Esophagus muscularis mucosa (tissue), 4 donors: Measurements from ENCODE around the gene DHX30. TPM values are rescaled to one million over a fixed set of nuclear protein-coding genes. Genes with fewer than 3 reads are reported as not detected.

Experiments
- DNase-seq: peaks from one replicate; pipeline ENCODE4 v3.0.0-alpha.2; 2017; ENCODE audit errors: extremely low spot score
- H3K27ac ChIP-seq, 4 donors: fragments of 200-600 bp; sonication (generic); replicated peaks in 1 of 4; 1 replicate in 3 of 4; 2 replicates in 1 of 4; pipeline ENCODE4 v1.5.1; 2016 to 2019; ENCODE audit warnings: mild to moderate bottlenecking in 1 of 4
- H3K27me3 ChIP-seq, 4 donors: fragments of 200-600 bp; sonication (generic); one replicate each; pipeline versions ENCODE4 v1.5.1 to v1.6.0; 2016 to 2019
- H3K36me3 ChIP-seq, 4 donors: fragments of 200-600 bp; sonication (generic); one replicate each; pipeline ENCODE4 v1.5.1; 2016 to 2019
- H3K4me1 ChIP-seq, 4 donors: fragments of 200-600 bp; sonication (generic); one replicate each; pipeline ENCODE4 v1.5.1; 2016 to 2019
- H3K4me3 ChIP-seq, 4 donors: fragments of 200-600 bp; sonication (generic); 1 replicate in 2 of 4; 2 replicates in 2 of 4; pipeline ENCODE4 v1.5.1; 2016 to 2019; ENCODE audit warnings: mild to moderate bottlenecking in 4 of 4, moderate library complexity in 1 of 4
- H3K9me3 ChIP-seq, 4 donors: fragments of 200-600 bp; sonication (generic); 1 replicate in 3 of 4; 2 replicates in 1 of 4; pipeline ENCODE4 v1.5.1; 2016 to 2019
- CTCF ChIP-seq, 3 experiments: fragments of 200-600 bp in 2 of 3; fragments of 450-650 bp in 1 of 3; sonication (generic) in 2 of 3; IDR thresholded peaks; one replicate each; pipeline ENCODE4 v1.5.1; 2017 to 2019; ENCODE audit warnings: antibody characterized with exemption in 3 of 3, mild to moderate bottlenecking in 2 of 3, moderate library complexity in 1 of 3
- EP300 ChIP-seq: sonication (generic); formaldehyde crosslinking; IDR thresholded peaks from one replicate; pipeline ENCODE4 v1.6.1; 2017; ENCODE audit warnings: antibody characterized with exemption
- POLR2A ChIP-seq: fragments of 450-650 bp; IDR thresholded peaks from one replicate; pipeline ENCODE4 v1.6.1; 2017; ENCODE audit warnings: antibody characterized with exemption, moderate library complexity, mild to moderate bottlenecking, low read depth
- POLR2AphosphoS5 ChIP-seq, 2 donors: sonication (generic); formaldehyde crosslinking; IDR thresholded peaks; one replicate each; pipeline ENCODE4 v1.6.1; 2017; ENCODE audit warnings: antibody characterized with exemption in 2 of 2
- WGBS: methylation state at CpG from one replicate; pipeline ENCODE4 v1.1.5; 2018; 5-methylcytosine and 5-hydroxymethylcytosine counted together
- intact Hi-C: fragments of 100-400 bp; cut with DNase I; formaldehyde crosslinking; loops from one replicate; pipeline ENCODE4 v1.15.1; 2023
- total RNA-seq, 4 donors: library from RNA; depleted of rRNA; stranded (reverse); fragments of >200 nt; gene quantifications; one replicate each; pipeline versions ENCODE4 v1.1.0 to v1.2.1, GENCODE V29; 2016

The DHX30 gene
- total RNA-seq, 4 donors from 2014 or later: 54.4 to 99.3 (median 80.0) TPM

DNA sequence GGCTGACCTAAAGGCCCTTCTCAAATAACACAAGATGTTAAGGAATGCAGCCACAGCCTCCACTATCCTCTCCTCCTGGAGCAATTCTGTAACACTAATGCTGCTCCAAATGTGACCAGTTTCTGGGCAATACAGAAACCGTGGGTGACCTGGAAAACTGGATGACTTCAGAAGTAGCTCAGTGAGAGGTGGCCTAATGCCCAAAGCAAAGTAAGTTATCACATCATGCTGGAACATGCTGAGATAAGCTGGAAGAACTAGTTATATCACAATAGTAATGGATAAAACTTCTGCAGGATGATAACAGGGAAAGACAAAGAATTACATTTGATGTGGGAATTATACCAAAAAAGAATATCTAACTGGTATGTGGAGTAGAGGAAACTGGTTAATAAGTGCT lies 72.0 kb downstream of the DHX30 start:
- 79% methylated on average over 1 of the region's 1 CpG for WGBS
- Histone ChIP-seq H3K27me3 (no peaks in the 10 kb centered on the region), H3K4me3 (no peak overlapping the region), H3K36me3 (peaks cover 41 to 74% (median 60%) of the 10 kb centered on the region in 4 donors), H3K4me1 (peaks cover 4 to 15% (median 12%) of the 10 kb centered on the region in 4 donors), H3K9me3 (no peaks in the 10 kb centered on the region), H3K27ac (no peak overlapping the region)
- intact Hi-C loops: no loop called here
- TF ChIP-seq POLR2AphosphoS5 (IDR thresholded peaks at IDR 0.05) (no peak), POLR2A (no peak), CTCF (IDR thresholded peaks at IDR 0.05) (no peak), EP300 (no peak)
- DNase-seq: no peak

DNA sequence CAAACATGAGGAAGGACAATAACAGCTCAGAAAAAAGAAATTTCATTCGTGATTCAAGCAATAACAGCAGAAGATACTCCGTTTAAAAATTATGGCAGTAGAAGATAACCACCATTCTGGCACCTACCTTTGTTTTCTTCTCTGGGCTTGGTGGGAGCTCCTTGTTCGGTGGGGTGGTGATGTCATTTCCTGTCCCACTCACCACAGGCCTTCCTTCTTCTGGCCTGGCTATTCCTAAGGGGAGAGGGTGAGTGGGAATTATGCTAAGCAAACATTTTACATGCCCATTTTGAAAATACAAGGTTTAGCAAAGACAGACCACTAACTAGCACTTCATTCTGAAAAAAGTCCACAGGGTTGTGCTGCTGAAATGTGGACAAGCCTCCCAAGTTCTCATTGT lies 74.4 kb downstream of the DHX30 start:
- 81% methylated on average over 3 of the region's 3 CpGs for WGBS
- peaks cover 4 to 15% (median 12%) of the 10 kb centered on the region in 4 donors for H3K4me1 ChIP-seq
- TF ChIP-seq POLR2A (no peak), EP300 (no peak), POLR2AphosphoS5 (IDR thresholded peaks at IDR 0.05) (no peak), CTCF (IDR thresholded peaks at IDR 0.05) (no peak)
- peak overlapping the region in 1 of 4 donors; percentile 5 for H3K27ac ChIP-seq
- H3K9me3 ChIP-seq: no peaks in the 10 kb centered on the region
- intact Hi-C loops: no loop called here
- no peak overlapping the region for H3K4me3 ChIP-seq
- H3K36me3 ChIP-seq: peaks cover 20 to 50% (median 41%) of the 10 kb centered on the region in 4 donors
- no peak for DNase-seq
- H3K27me3 ChIP-seq: no peaks in the 10 kb centered on the region

- no peak for DNase-seq
- Histone ChIP-seq H3K9me3 (no peaks in the 10 kb centered on the region), H3K27me3 (no peaks in the 10 kb centered on the region), H3K4me1 (peaks cover 4 to 15% (median 12%) of the 10 kb centered on the region in 4 donors), H3K4me3 (no peak overlapping the region), H3K27ac (peak overlapping the region in 1 of 4 donors; percentile 5), H3K36me3 (peaks cover 16 to 48% (median 39%) of the 10 kb centered on the region in 4 donors)
- TF ChIP-seq EP300 (no peak), POLR2AphosphoS5 (IDR thresholded peaks at IDR 0.05) (no peak), POLR2A (no peak), CTCF (IDR thresholded peaks at IDR 0.05) (no peak)
- intact Hi-C loops: no loop called here
Measured at GRCh38 chr3:47877719-47878118, 74.8 kb downstream of the DHX30 start.

DNA sequence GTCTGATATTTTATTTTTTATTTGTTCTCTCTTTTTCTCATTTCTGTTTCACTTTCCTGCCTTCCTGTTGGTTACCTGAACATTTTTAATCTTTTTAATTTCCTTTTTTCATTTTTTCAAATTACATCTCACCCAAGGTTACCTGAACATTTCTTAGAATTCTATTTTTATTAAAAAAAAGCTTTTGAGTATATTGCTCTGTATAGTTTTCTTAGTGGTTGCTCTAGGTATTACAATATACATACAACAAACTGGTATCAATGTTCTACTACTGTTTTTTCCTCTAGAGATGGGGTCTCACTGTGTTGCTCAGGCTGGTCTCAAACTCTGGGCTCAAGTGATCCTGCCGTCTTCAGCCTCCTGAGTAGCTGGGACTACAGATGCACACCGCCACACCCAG lies 79.4 kb downstream of the DHX30 start:
- WGBS: 100% methylated on average over 2 of the region's 2 CpGs

More for the DNA sequence above, 79.4 kb downstream of the DHX30 start:
- H3K4me1 ChIP-seq: peaks cover 2 to 12% (median 11%) of the 10 kb centered on the region in 4 donors
- peak in 1 of 3 experiments; percentile 30 for TF ChIP-seq CTCF (IDR thresholded peaks at IDR 0.05)
- no peak for TF ChIP-seq EP300
- H3K4me3 ChIP-seq: no peak overlapping the region
- H3K9me3 ChIP-seq: no peaks in the 10 kb centered on the region
- DNase-seq: no peak
- H3K27ac ChIP-seq: no peak overlapping the region
- intact Hi-C loops: no loop called here
- H3K27me3 ChIP-seq: no peaks in the 10 kb centered on the region
- H3K36me3 ChIP-seq: peaks cover 2 to 27% (median 20%) of the 10 kb centered on the region in 4 donors
